ENCODE data around the gene ELMO2.
A peak's percentile ranks its signal among the peaks of the same experiment; 100 is the strongest.

The ELMO2 gene

GRCh38 chr20:46330831-46331371, 75.5 kb downstream of the ELMO2 start:
- DNase-seq, result no peak

GRCh38 chr20:46330072-46330763, 76.2 kb downstream of the ELMO2 start:
- DNase-seq, result peak; percentile 24

- no peak for DNase-seq
These were observed 78.1 kb downstream of the ELMO2 start for GRCh38 chr20:46328200-46328882.

GRCh38 chr20:46327557-46327956, 78.9 kb downstream of the ELMO2 start:
- DNase-seq, result no peak

- no peak for DNase-seq
These were observed 80.6 kb downstream of the ELMO2 start for GRCh38 chr20:46325789-46326188.

- no peak for DNase-seq
These were observed 81.3 kb downstream of the ELMO2 start for GRCh38 chr20:46324960-46325703.

- DNase-seq, result no peak
These were observed 82.0 kb downstream of the ELMO2 start for GRCh38 chr20:46324379-46324778.

- DNase-seq, result no peak
These were observed 82.9 kb downstream of the ELMO2 start for GRCh38 chr20:46323557-46323956.

- no peak for DNase-seq
These were observed 83.8 kb downstream of the ELMO2 start for GRCh38 chr20:46322641-46323040.

- DNase-seq, result no peak
These were observed 88.7 kb downstream of the ELMO2 start for GRCh38 chr20:46317685-46318177.

- DNase-seq, result no peak
These were observed 89.3 kb downstream of the ELMO2 start for GRCh38 chr20:46316984-46317684.
